Cerebellar nuclear complex (tissue), 1 donor: ENCODE results near the gene UTS2B.

Experiments used
- DNase-seq, 2 experiments: peaks; one replicate each; lab custom pipeline; 2025; lab: John Stamatoyannopoulos, UW

The UTS2B gene, protein sequence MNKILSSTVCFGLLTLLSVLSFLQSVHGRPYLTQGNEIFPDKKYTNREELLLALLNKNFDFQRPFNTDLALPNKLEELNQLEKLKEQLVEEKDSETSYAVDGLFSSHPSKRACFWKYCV

DNA sequence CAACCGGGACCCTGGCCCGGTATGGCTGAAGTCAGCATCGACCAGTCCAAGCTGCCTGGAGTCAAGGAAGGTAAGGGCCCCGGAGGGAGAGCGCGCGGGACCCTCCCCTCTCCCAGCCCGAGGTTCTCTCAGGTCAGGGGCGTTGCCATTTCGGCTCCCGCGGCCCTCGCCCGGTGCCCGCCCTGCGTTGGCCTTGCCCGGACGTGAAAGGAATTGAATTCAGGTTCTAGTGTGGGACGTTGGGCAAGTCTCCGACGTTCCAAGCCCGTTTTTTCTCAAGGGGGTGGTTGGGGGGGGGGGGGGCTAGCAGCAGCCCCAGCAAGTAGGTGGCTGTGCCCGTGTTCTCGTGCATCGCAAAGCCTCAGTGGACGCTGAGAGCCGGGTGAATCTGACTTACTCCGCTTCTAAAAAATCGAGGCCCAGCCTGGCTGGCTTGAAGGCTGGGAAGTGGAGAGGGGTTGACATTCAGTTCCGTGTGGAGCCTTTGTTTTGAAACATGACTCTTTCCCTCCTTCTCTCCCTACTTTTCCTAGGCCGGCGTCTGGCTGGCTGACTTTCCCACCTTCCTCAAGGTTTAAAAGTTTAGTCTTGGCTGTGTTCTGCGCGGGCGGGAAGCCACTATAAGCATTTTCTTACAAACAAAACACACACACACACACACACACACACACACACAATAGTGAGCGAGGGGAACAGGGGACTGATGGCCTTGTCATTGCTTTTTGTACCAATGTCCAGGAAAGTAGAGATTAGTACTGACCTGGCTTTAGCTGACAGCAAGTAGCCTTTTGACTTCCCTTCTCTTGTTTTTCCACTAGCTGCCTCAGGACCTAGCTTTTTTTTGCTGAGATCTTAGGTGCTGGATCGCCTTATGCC, at the start of gene UTS2B:
TSS of gene UTS2B (minus strand) at position 873 of the 876 bp plus-strand sequence. CDS start 48,337 bp downstream, outside the sequence.
- DNase-seq: no peak

DNA sequence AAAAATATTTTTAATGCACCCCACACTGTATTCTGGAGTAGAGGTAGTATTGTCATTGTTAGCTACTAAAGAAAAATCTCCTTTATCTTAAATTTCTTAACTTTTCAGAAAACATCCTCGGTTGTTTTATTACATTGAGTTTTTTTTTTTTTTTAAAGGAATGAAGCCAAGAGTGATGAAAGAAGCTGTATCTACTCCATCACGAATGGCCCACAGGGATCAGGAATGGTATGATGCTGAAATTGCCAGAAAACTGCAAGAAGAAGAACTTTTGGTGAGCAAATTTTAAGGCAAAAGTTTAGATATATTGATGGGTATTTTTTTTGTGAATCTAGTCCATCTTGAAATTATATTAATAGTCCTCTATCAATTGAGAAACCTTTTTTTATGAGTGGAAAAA, 49.7 kb upstream of the UTS2B start:
- no peak for DNase-seq

DNA sequence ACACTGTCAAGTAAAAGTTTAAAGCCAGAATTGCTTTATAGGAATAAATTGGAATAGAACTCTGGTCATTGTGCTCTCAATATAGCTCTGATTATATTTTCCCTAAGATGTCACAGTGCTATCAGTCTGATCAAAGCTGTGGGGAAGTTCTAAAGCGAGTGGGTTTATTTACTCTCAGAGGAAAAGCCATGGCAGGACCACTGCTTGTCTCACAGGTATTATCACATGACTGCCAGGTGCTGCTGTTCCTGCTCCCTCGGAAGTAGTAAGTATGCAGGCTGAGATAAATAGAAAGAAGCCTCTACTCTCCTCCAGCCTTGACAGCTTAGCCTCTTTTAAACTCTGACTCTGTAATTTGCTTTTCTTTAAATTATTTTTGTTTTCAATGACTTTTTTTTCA, 49.1 kb upstream of the UTS2B start:
- no peak for DNase-seq

DNA sequence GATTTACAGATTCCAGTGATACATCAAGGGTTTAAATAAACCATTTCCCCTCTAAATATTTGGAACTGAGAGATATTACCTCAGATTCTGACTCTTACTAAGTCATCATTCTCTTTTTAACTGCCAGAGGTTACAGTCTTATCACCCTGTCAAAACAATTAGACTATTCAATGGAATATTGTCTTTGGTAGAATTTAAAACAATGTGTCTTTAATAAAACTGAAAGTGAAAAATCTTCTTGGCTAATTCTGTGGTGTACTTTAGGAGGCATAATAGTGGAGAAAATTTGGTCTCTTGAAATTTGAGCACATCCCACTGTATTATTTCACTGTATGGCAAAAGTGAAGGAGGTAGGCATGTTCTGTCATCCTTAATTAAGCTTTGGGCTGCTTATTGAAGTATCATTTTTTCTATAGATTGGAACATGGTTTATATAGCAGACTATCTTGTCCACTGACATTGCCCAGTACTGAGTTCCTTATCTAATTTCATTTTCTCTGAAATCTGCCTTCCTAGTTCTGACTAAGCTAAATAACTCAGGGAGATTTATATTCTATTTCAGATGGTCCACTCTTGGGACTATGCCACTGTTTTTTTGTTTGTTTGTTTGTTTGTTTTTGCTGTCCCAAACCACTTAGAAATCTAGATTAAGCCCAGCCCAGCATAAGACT, 48.0 kb upstream of the UTS2B start:
- no peak for DNase-seq

DNA sequence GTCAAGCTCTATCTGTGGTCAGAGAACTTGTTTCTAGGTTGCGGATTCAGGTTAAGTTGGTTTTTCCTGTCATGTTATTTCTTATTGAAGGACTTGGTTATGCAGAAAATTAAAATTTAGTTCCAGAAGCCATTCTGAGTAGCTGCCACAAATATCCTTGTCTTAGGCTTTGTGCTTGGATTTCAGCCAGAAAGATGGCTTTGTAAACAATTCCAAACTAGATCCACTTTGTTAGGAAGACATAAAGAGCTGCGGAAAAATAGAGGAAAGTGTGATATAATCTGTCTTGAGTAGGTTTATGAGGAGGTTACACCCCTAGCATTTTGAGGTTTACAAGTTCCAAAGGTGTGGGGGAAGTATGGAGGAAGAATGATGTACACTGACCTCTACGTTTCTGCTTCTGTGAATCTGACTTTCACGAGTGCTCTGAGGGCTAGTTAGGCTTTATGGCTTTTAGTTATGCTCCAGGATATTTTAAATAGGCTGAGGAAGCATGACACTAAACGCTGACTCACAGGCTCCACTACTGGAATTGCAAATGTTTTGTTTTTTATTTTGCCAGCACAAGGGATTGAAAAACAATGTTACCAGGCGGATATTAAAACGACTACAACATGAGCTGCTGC, 46.3 kb upstream of the UTS2B start:
- DNase-seq: no peak

DNA sequence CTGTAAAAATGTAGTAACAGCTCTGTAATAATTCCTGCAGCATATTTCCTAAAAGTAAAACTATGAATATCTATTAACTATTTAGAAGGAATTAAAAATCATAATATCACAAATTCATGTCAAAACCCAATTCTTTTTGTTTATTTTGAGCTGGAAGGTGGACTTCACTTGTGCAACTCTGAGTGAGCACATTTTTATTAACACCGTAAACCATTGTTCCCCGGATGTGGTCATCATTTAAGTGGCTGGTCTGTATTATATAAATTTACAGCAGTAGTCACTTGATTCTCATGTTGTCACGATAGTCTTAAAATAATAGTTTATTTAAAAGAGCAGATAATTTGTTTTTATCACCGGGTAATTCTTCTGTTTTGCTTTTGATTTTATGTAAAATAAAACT, 43.0 kb upstream of the UTS2B start:
- no peak for DNase-seq

DNA sequence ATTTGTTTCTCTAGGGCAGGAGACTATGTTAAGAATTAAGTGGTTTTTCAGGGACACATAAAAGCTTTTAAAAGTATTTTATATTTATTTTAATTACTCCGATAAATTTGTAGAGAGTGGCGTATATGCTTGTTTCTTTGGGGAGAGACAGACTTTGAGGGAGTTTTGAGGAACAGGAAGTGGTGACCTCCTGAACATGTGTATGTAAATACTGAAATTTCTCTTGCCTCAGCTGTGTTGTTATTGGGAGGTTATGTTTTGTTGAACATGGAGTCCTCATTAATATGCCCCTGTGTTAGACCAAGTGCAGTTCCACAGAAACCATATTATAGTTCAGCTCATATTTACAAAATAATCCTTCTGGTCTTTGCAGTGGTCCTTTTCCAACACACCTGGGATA, 41.8 kb upstream of the UTS2B start:
- DNase-seq: no peak

DNA sequence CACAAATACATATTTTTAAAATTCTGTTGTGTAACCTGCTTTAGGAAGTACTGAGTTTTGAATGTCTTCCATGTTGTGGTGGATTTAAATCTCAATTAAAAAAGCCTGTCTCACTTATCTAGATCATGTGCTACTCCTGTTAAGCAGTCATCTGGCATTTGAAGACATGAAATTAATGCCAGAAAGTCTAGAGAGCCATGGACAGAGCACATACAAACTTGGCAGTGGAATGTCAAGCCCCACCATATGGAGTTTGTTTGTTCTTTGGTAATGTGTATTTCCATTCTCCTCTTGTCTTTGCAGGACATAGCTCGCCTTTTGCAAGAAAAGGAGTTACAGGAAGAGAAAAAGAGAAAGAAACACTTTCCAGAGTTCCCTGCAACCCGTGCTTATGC, 39.3 kb upstream of the UTS2B start:
- no peak for DNase-seq

DNA sequence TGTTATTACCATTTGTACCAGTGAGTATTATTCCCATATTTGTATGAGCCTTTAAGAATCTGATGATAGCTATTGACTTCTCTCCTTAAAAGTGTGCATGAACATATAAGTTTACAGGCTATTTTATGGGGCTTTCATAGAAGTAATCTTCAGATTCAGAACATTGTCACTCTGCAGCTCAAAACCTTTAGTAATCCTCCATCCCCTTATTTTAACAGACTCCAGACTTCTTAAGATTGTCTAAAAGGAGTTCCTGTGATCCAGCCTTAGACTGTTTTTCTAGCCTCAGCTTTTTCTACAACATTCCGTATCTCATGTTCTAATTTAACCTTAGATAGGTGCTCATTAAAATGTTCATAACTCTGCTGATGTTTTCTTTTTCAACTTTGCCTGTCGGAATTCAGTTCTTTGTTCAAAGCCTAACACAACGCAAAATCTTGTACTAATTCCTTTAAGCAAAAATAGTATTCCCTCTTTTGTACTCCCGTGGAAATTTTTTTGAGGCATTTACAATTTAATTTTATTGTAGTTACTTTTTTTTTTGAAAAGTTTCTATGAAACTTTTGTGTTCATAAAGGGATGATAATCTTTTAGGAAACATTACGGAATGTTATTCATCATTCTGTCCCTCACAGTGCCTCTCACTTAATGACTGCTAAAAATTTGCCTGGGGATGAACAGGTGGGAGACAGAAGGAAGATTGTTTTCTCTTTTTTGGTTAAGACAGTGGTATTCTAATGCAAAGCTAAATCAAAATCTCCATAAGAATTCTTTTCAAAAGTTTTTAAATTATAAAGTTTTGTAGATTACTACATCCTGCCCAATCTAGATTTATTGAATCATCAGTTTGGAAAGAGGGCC, 38.7 kb upstream of the UTS2B start:
- no peak for DNase-seq

DNA sequence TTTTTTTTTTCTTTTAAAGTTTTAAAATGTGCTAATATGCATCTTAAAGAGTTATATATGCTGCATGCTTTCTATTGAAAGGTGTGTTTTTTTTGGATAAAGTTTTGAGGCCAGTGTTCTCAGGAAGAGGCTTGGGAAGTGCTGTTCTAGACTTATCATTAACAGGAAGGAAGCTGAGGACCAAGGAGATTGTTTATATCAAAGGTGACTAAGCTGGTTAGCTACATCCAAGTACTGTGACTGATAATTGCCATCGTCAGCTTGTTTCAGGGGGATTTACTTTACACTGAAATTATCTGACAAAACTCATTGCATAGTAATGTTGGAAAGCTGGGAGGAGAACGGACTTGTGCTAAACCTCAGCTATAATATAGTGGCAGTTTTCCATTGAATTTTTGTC, 36.3 kb upstream of the UTS2B start:
- DNase-seq: no peak

DNA sequence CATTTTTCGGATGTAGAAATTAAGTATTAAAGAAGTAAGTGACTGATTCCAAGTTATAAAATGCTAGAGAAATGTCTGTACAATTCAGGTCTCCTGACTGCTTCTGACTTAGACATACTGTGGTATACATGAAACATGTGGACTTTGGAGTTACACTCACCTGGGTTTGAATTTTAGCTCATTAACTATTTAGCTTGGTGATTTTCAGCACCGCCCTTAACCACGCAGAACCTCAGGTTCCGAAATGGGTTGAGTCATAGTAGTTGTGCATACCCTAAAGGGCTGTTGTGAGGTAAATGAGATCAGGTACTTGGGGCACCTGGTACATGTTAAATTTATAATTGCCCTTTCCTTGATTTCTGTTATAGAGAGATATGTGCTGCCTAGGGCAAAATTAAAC, 32.9 kb upstream of the UTS2B start:
- no peak for DNase-seq

DNA sequence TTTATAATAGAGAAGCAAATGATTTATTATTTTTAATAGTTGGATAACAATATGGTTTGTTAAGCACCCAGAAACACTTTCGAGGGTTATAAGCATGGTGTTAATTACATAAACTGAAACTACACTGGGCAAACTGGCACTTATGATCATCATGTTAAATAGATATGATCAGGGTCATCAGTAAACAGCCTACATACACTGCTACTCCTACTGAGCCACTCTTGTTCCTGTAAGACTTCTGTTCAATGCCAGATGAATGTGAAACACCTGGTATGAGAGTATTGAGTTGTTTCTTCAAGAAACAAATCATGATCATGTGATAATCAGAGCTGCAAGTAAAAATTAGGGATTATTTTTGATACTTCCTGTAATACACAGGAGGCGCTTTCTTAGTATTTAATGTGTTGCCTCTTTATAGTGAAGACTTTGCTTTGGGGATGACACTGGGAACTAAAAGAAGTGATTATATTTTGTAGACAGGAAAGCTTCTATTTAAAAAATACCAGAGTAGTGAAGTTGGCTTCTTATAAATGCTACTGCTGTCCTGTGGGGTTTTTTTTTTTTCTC, 32.3 kb upstream of the UTS2B start:
- DNase-seq: no peak

DNA sequence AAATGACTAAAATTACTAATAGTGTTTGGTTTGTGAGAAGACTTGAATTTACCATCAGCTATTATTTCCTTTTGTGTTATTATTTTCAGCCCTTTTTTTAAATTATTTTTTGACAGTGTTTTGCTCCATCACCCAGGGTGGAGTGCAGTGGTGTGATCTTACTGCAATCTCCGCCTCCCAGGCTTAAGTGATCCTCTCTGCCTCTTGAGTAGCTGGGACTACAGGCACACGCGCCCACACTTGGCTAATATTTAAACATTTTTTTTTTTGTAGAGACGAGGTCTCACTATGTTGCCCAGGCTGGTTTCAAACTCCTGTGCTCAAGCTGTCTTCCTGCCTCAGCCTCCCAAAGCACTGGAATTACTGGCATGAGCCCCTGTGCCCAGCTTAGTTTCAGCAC, 31.7 kb upstream of the UTS2B start:
- no peak for DNase-seq

DNA sequence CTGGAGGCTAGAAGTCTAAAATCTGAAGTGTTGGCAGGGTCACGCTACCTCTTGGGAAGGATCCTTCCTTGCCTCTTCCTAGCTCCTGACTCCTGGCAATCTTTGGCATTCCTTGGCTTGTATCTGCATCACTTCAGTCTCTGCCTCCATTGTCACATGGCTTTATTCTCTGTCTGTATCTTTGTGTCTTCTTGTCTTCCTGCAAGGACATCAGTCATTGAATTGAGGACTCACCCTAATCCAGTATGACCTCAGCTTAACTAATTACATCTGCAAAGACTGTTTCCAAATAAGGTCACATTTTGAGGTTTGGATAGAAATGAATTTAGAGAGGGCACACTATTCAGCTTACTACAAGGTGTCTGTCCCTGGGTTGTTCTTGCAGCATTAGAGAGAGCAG, 31.1 kb upstream of the UTS2B start:
- DNase-seq: no peak

DNA sequence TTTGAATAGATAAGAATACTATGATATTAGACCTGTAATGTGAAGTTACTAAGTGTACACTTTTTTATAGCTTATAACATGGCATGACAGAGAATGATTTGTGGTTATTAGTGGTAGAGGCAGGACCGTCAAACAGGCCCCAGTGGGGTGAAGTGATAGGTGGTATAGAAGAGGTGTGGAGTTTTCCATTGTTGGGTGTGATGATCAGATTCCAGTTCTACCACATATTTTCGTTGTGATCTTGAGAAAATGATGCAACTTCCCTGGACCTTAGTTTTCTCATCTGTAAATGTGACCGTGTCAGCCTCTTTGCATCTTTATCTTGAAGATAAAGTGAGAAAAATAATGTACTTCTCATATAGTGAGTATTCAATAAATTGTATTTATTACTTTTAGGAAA, 30.3 kb upstream of the UTS2B start:
- DNase-seq: no peak

DNA sequence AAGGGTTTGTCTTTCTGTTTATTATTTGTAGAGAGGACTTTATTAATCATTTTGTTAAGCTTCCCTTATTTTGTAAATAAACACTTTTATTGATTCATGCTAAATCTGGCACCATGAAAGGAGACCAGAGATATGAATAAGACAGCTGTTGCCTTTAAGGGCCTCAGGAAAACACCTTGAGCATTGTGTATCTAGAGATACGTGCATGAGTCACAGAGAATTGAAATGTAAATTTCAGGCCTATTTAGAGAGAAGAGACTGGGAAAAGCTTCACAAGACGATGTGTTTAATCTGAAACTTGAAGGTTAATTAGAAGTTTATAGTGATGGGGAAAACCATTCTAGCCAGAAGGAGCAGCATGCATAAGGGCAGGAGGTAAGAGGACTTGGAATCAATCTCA, 28.6 kb upstream of the UTS2B start:
- DNase-seq: no peak

DNA sequence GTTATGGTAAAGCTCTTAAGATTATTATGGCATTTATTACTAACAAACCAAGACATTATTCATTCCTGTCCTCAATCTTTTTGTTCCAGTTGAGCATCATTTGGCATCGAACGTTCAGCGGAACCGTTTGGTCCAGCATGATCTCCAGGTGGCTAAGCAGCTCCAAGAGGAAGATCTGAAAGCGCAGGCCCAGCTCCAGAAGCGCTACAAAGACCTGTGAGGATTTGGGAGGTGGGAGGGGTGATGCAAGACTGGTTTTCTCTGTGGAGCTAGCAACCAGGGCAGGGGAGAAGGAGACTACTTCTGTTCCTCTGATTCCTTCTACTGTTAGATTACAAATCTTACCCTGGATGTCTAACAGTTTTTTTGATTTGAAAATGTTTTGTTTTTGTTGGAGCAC, 27.6 kb upstream of the UTS2B start:
- no peak for DNase-seq

DNA sequence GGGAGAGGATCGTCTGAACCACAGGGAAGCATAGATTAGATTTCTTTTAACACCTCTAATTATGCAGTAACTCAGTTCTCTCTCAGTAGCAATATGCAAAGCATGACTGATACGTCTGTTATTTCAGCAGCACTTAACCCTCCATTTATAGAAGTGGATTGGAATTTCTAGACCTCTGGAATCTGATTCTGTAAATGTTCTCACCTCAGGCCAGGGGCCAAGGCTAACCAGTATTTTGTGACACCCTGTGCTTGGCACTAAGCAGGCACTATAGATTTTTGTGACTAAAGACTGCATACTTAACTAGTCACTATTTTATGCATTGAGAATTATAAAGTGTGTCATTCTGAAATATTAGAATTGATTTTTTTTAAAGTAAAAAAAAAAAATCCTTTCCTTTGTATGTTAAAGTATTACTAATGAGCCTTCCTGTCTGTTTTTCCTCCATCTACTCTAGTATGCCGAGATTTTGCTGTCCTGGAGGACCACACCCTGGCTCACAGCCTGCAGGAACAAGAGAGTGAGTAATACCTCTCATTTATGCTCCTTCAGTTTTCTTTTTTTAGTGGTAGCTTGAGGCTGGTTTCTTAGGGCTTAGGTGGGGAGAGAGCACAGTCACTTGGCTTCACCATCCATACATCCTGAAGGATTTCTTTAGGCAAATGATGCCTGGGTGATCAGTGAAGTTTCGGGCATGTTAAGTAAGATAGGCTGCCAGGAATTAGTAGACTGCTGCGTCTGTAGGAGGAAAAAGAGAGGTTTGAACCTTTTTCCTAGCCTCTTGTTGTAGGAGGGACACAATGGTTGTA, 26.5 kb upstream of the UTS2B start:
- DNase-seq: no peak

DNA sequence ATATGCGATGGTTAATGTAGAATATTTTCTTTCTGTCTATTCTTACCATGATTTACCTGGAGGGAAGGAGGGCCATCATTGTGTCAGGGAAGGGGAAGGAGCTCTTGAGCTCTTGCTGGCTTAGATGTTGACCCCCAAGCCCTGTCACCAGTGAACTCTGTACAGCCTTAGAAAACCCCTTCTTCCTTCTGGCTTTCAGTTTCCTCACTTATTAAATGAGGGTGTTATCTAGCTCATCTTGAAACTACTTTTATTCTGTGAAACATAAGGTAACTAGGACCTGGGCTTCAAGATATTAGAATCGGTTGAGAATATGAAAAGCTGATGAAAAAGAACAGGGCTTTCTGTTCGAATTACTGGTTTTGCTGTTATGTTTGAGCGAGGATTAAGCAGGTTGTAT, 25.1 kb upstream of the UTS2B start:
- DNase-seq: no peak

DNA sequence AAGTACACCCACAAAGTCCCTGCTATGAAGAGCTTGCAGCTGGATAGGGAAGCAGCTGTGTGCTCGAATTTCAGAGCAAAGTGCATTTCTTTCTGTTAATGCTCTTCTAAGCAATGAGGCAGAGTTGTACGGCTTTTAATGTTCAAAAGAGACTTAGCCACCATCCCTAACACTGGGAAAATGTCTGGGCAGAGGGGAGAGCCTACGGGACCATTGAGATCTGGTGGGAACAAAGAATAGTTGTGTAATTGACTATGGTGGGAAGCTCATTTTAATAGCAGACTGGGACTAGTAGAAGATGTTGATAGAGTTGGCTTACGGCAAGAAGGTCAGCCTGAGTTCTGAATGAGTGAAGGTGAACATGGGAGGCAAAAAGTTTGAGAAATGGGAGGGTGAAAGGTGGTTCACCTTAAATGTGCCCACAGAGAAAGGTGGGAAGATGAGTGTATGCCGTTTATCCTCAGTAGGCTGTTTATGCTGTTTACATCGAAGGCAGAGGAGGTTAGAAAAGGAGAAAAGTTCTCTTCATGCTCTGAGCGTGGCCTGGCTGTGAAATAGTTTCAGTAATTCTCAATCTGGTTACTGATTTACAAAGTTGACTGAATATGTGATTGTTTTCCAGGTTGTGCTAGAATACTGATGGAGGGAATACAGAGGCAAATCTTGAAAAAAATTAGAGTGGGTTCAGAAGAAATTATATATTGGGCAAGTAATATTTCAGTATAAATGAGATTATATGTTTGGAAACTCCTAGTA, 22.9 kb upstream of the UTS2B start:
- no peak for DNase-seq
